HG03520 (cell line): ENCODE measurements around the gene BSND.

Experiments
- ATAC-seq: cut with Tn5 transposase; IDR thresholded peaks from one replicate; pipeline ENCODE4 v1.9.1; 2021; ENCODE audit warnings: mild to moderate bottlenecking, moderate library complexity; ENCODE audit not compliant: unreplicated experiment

Gene BSND

GRCh38 chr1:54990916-54991315 is 7.8 kb upstream of the BSND start:
- no peak for ATAC-seq

GRCh38 chr1:54991939-54992338 is 6.8 kb upstream of the BSND start:
- ATAC-seq: no peak

- no peak for ATAC-seq
Observed at GRCh38 chr1:54993140-54993539, 5.6 kb upstream of the BSND start.

GRCh38 chr1:54994355-54994990 is 4.3 kb upstream of the BSND start:
- ATAC-seq: no peak

- no peak for ATAC-seq
Observed at GRCh38 chr1:54995013-54995760, 3.5 kb upstream of the BSND start.

GRCh38 chr1:54995835-54996234 is 2.9 kb upstream of the BSND start:
- ATAC-seq: no peak

- ATAC-seq: peak; percentile 73
Observed at GRCh38 chr1:54996359-54996868, 2.3 kb upstream of the BSND start.

GRCh38 chr1:54996869-54997710 is 1.6 kb upstream of the BSND start:
- ATAC-seq: no peak

GRCh38 chr1:54997711-54997986 is 1.1 kb upstream of the BSND start:
- ATAC-seq: no peak

- no peak for ATAC-seq
Observed at GRCh38 chr1:54998100-54998499, 633 bp upstream of the BSND start.

GRCh38 chr1:55000110-55001085 is 1.7 kb downstream of the BSND start:
- no peak for ATAC-seq

- ATAC-seq: no peak
Observed at GRCh38 chr1:55001311-55001710, 2.6 kb downstream of the BSND start.

- ATAC-seq: no peak
Observed at GRCh38 chr1:55002686-55003085, 4.0 kb downstream of the BSND start.

- no peak for ATAC-seq
Observed at GRCh38 chr1:55005351-55006140, 6.8 kb downstream of the BSND start.

GRCh38 chr1:55006931-55007330 is 8.2 kb downstream of the BSND start:
- ATAC-seq: no peak

- ATAC-seq: no peak
Observed at GRCh38 chr1:55007625-55008024, 8.9 kb downstream of the BSND start.

- ATAC-seq: no peak
Observed at GRCh38 chr1:55010194-55010886, 11.6 kb downstream of the BSND start.

GRCh38 chr1:55010887-55011217 is 12.1 kb downstream of the BSND start:
- ATAC-seq: no peak

- no peak for ATAC-seq
Observed at GRCh38 chr1:55012661-55013060, 13.9 kb downstream of the BSND start.
